K562 (cell line): ENCODE measurements around the gene ZKSCAN8. TPM values are rescaled to one million over a fixed set of nuclear protein-coding genes. Genes with fewer than 3 reads are reported as not detected.

ENCODE experiments used
- CBFB ChIP-seq: sonication (generic); formaldehyde crosslinking; IDR thresholded peaks from 2 replicates; pipeline ENCODE4 v1.4.0; 2020; ENCODE audit warnings: mild to moderate bottlenecking, missing genetic modification reagents
- CEBPG ChIP-seq, 3 experiments: fragments of 200-800 bp in 1 of 3; sonication (Bioruptor generic) in 1 of 3; sonication (generic) in 1 of 3; formaldehyde crosslinking in 1 of 3; IDR thresholded peaks in 2 of 3; conservative IDR thresholded peaks in 1 of 3; 2 replicates each; pipeline versions ENCODE4 v1.6.1 to v1.8.0; 2016 to 2022; ENCODE audit warnings: missing compliant biosample characterization in 2 of 3, missing genetic modification characterization in 2 of 3, mild to moderate bottlenecking in 1 of 3, missing genetic modification reagents in 1 of 3
- CTCF ChIP-seq, 3 experiments: IDR thresholded peaks in 2 of 3; conservative IDR thresholded peaks in 1 of 3; 2 replicates each; pipeline ENCODE4 v1.5.1; 2011 to 2012; ENCODE audit warnings: low read length in 3 of 3, mild to moderate bottlenecking in 3 of 3, control low read depth in 2 of 3, improper control_type of control experiment in 1 of 3, inconsistent platforms in 1 of 3, low read depth in 1 of 3, mixed read lengths in 1 of 3, moderate library complexity in 1 of 3; ENCODE audit not compliant: insufficient read depth in 2 of 3
- E2F8 ChIP-seq: fragments of 450-650 bp; IDR thresholded peaks from 2 replicates; pipeline ENCODE4 v1.7.1; 2018; ENCODE audit warnings: mild to moderate bottlenecking, low read depth; ENCODE audit not compliant: partially characterized antibody
- ETV5 ChIP-seq: sonication (generic); formaldehyde crosslinking; IDR thresholded peaks from 2 replicates; pipeline ENCODE4 v1.4.0; 2020; ENCODE audit warnings: low read depth, mild to moderate bottlenecking, missing genetic modification reagents
- NRF1 ChIP-seq, 2 experiments: fragments of 450-650 bp; IDR thresholded peaks in 1 of 2; conservative IDR thresholded peaks in 1 of 2; 2 replicates each; pipeline ENCODE4 v1.6.1; 2014; ENCODE audit warnings: mild to moderate bottlenecking in 2 of 2
- POLR2AphosphoS5 ChIP-seq: IDR thresholded peaks from 2 replicates; pipeline ENCODE4 v1.6.1; 2011; ENCODE audit warnings: mild to moderate bottlenecking, low read depth, low read length, moderate library complexity; ENCODE audit not compliant: control insufficient read depth, insufficient read depth
- SIN3A ChIP-seq, 2 experiments: fragments of 150-350 bp in 1 of 2; IDR thresholded peaks; 2 replicates each; pipeline ENCODE4 v1.6.1; 2011 to 2016; ENCODE audit warnings: borderline replicate concordance in 2 of 2, low read depth in 2 of 2, low read length in 2 of 2, mild to moderate bottlenecking in 2 of 2, moderate library complexity in 2 of 2; ENCODE audit not compliant: control insufficient read depth in 1 of 2
- SMARCE1 ChIP-seq: fragments of 450-650 bp; IDR thresholded peaks from 2 replicates; pipeline ENCODE4 v1.7.1; 2016; ENCODE audit warnings: mild to moderate bottlenecking
- TAF7 ChIP-seq: fragments of 450-650 bp; IDR thresholded peaks from 2 replicates; pipeline ENCODE4 v1.6.1; 2016; ENCODE audit warnings: missing genetic modification characterization, missing compliant biosample characterization
- TRIM24 ChIP-seq, 2 experiments: fragments of 450-650 bp; IDR thresholded peaks; 2 replicates each; pipeline ENCODE4 v1.6.1; 2016
- ZNF384 ChIP-seq: IDR thresholded peaks from 2 replicates; pipeline ENCODE4 v1.6.1; 2012; ENCODE audit warnings: low read depth, low read length, improper control_type of control experiment
- polyA plus RNA-seq, 8 experiments: library from polyadenylated mRNA; depleted of rRNA in 4 of 8; stranded (reverse) in 5 of 8; unstranded in 3 of 8; fragments of >200 nt; fragmentation: Nextera tagmentation in 2 of 8; fragmentation: Illumina TruSeq in 1 of 8; extraction: Ambion mirVana in 2 of 8; extraction: Trizol in 1 of 8; gene quantifications; 2 replicates each; pipeline versions ENCODE4 v1.2.1 to v1.2.3, GENCODE V29; 2011 to 2014; ENCODE audit warnings: inconsistent platforms in 1 of 8, missing spikeins in 1 of 8
- total RNA-seq, 7 experiments: library from RNA; depleted of rRNA in 6 of 7; stranded (reverse); fragments of >200 nt in 6 of 7; fragmentation: Illumina TruSeq in 2 of 7; extraction: Trizol in 2 of 7; gene quantifications; 2 replicates each; pipeline versions ENCODE4 v1.2.1 to v1.2.3, GENCODE V29; 2011 to 2021; ENCODE audit warnings: low replicate concordance in 1 of 7
- TF ChIP-seq, protein P1 (sequence below): fragments of 250-450 bp; sonication (Bioruptor Pico); IDR thresholded peaks from 2 replicates; pipeline ENCODE4 v1.8.0; 2022; ENCODE audit warnings: moderate library complexity, mild to moderate bottlenecking, inconsistent platforms
- TF ChIP-seq, protein P2 (sequence below), 2 experiments: fragments of 450-650 bp in 1 of 2; IDR thresholded peaks; 2 replicates each; pipeline ENCODE4 v1.6.1; 2011 to 2017; ENCODE audit warnings: low read depth in 2 of 2, antibody characterized with exemption in 1 of 2, borderline replicate concordance in 1 of 2, low read length in 1 of 2, mild to moderate bottlenecking in 1 of 2, mixed read lengths in 1 of 2; ENCODE audit not compliant: control insufficient read depth in 1 of 2

Gene ZKSCAN8
- total and polyA plus RNA-seq, 9 of the 15 experiments (the other 6 are each of a cell fraction or from before 2014, with no cell fraction given): 3.3 to 37.7 (median 21.7) TPM

DNA sequence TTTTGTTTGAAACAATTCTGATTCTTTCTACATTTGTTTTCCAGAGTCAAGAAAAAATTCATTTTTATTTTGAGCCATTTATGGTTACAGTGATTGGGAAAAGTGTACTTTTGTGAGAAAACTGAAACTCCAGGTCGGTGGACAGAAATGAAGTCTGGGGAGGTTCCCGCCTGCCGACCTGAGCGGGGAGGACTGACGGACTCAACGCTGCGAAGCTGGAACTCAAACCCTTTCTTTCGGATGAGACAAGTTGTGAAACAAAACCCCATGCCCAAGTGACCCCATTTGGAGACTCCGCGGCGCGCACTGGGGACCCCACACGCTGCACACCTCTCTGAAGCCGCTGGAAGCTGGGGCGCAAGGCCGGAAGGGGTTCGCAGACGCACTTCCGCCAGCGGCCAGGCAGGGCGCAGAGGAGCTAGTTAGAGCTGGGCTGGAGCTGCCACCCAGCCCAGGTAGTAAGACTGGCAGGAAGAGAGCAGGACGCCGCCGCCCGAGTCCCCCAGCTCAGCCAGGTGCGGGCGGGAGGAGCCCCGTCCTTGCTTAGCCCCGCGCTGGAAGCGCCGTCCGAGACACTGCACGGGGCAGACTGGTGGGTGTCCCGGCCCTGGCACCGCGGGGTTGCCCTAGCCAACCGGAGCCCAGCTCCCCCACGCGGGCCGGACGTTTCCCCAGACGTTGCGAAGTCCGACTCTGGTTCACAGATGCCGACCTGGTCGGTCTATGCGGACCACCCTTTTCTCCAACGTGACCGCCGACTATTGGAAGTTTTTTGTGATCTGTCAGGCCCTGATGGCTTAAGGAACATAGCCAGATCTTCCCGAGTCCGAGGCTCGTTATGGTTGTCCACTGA, 37.1 kb upstream of the ZKSCAN8 start (continued):
- TF ChIP-seq CEBPG (CRISPR knock-in tag; IDR thresholded peaks at IDR 0.05) (0 out of 2 replicates have a peak, but pooled peaks have one; percentile 8), CEBPG (tag; conservative IDR thresholded peaks at IDR 0.05 in 1 of 2, IDR thresholded peaks at IDR 0.05 in 1 of 2) (no peak; a peak in 1 of 4 replicates), ZNF384 (0 out of 2 replicates have a peak, but pooled peaks have one; percentile 15), NRF1 (conservative IDR thresholded peaks at IDR 0.05 in 1 of 2, IDR thresholded peaks at IDR 0.05 in 1 of 2) (peak; percentile 73 to 79), TAF7 (peak; percentile 52; the same call in 1 of the 2 replicates), CTCF (IDR thresholded peaks at IDR 0.05 in 2 of 3, conservative IDR thresholded peaks at IDR 0.05 in 1 of 3; ENCODE audit: insufficient read depth in 2 of 3, low read depth in 1 of 3, low read length in 3 of 3) (peak; percentile 73 to 92 (median 77)), ETV5 (peak; percentile 91), E2F8 (peak; percentile 53), SIN3A (IDR thresholded peaks at IDR 0.05; ENCODE audit: borderline replicate concordance in 2 of 2, control insufficient read depth in 1 of 2, low read depth in 2 of 2, low read length in 2 of 2) (no peak), CBFB (CRISPR knock-in tag) (peak; percentile 82; the same call in 1 of the 2 replicates), TRIM24 (IDR thresholded peaks at IDR 0.05) (peak in 1 of 2 experiments; percentile 84; a peak in 2 of 4 replicates), SMARCE1 (0 out of 2 replicates have a peak, but pooled peaks have one; percentile 23), POLR2AphosphoS5 (peak; percentile 86)
- TF ChIP-seq, protein P1, sequence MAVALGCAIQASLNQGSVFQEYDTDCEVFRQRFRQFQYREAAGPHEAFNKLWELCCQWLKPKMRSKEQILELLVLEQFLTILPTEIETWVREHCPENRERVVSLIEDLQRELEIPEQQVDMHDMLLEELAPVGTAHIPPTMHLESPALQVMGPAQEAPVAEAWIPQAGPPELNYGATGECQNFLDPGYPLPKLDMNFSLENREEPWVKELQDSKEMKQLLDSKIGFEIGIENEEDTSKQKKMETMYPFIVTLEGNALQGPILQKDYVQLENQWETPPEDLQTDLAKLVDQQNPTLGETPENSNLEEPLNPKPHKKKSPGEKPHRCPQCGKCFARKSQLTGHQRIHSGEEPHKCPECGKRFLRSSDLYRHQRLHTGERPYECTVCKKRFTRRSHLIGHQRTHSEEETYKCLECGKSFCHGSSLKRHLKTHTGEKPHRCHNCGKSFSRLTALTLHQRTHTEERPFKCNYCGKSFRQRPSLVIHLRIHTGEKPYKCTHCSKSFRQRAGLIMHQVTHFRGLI: 0 out of 2 replicates have a peak, but pooled peaks have one; percentile 56
- TF ChIP-seq, protein P2, sequence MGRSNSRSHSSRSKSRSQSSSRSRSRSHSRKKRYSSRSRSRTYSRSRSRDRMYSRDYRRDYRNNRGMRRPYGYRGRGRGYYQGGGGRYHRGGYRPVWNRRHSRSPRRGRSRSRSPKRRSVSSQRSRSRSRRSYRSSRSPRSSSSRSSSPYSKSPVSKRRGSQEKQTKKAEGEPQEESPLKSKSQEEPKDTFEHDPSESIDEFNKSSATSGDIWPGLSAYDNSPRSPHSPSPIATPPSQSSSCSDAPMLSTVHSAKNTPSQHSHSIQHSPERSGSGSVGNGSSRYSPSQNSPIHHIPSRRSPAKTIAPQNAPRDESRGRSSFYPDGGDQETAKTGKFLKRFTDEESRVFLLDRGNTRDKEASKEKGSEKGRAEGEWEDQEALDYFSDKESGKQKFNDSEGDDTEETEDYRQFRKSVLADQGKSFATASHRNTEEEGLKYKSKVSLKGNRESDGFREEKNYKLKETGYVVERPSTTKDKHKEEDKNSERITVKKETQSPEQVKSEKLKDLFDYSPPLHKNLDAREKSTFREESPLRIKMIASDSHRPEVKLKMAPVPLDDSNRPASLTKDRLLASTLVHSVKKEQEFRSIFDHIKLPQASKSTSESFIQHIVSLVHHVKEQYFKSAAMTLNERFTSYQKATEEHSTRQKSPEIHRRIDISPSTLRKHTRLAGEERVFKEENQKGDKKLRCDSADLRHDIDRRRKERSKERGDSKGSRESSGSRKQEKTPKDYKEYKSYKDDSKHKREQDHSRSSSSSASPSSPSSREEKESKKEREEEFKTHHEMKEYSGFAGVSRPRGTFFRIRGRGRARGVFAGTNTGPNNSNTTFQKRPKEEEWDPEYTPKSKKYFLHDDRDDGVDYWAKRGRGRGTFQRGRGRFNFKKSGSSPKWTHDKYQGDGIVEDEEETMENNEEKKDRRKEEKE (IDR thresholded peaks at IDR 0.05; ENCODE audit: borderline replicate concordance in 1 of 2, control insufficient read depth in 1 of 2, low read depth in 2 of 2, low read length in 1 of 2): peak in 1 of 2 experiments; percentile 96; a peak in 2 of 4 replicates
